ENCODE measurements around the gene RNU5B-1.
"Not testable (repeated sequence)": the region's sequence is repeated elsewhere in the genome, so short reads cannot be mapped to it uniquely, and the experiment has no call there.

The RNU5B-1 gene

DNA sequence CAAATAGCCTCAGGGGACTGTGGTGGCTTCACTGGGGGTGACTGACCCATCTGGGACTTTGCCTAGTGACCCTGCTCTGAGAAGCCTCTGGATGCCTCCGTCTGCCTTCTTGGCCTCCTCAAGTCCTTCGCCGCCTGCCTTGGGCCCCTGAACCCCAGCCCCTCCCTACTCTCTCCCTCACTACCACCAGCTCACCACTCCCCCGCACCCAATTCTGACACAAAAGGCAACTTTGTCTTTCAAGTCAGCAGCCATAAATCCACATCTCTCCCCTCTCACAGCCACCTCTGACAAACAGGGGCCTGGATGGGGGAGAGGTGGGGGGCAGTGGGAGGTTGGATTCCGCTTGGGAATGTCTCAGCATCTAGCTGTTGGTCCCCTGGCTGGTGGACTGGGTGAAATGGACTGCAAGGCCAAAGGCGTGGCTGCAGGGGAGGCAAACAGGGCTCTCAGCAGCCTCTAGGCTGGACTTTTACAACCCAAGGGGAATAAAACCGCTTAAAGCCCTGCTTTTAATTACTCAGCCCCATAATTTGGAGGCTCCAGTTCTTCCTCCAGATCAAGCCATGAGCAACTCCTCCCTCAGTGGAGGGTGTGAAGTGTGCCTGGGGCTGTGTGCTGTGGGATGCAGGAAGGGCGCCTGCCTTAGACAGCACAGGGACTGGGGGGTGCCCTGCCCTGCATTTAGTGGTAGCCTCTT, 39.9 kb downstream of the RNU5B-1 start:
- DNase-seq (ENCODE audit: low spot score) = no peak

DNA sequence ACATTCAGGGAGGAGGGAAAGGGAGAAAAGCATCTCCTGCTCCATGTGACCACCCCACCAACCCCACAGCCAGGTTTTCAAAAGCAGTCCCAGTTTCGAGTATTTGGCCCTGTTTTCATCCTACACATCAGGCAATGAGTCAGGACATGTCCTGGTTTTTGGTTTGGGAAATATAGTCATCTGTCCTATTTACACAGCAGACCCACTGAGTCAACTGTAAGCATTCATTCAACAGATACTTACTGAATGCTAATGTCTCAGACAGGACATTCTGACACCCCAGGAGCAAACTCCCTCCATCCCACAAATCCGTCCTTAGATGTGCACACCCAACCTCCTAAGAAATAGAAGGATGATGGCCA, 40.4 kb downstream of the RNU5B-1 start:
- DNase-seq (ENCODE audit: low spot score) = no peak

DNA sequence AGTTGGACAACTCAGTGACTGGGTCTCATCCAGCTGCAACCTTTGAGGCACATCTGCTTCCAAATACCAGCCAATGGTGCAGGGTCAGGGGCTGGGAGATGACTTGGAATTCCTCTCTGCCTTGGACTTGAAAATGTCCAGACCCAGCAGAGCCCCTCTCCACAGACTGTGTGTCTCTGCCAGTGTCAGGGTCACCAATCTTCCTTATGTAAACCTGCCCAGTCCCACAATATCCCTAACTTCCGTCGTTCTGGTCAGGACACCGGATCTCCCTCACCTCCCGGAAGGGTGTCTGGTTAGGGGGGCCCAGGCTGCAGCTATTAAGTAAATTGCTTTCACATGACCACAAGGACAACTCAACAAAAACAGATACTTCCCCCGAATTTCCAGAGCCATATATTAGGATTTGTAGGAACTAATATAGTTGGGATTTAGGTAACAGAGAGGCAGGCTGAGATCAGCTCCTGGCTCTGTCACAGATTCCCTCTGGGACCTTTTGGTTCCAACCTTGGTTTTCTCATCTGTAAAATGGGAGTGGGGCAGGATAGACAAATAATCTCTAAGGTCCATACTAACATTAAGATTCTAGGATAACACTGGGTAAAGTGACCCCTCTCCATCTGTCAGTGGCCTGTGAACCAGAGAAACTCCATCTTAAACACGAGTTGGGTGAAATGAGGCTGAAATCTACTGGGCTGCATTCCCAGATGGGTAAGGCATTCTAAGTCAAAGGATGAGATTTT, 42.5 kb downstream of the RNU5B-1 start:
- no peak for DNase-seq (ENCODE audit: low spot score)

DNA sequence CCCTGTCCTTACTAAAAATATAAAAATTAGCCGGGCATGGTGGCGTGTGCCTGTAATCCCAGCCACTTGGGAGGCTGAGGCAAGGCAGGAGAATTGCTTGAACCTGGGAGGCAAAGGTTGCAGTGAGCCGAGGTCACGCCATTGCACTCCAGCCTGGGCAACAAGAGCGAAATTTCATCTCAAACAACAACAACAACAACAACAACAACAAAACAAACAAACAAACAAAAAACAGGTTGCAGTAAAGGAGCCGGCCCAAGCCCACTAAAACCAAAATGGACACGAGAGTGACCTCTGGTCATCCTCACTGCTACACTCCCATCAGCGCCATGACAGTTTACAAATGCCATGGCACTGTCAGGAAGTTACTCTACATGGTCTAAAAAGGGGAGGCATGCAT, 43.3 kb downstream of the RNU5B-1 start:
- not testable (repeated sequence) for DNase-seq (ENCODE audit: low spot score)

DNA sequence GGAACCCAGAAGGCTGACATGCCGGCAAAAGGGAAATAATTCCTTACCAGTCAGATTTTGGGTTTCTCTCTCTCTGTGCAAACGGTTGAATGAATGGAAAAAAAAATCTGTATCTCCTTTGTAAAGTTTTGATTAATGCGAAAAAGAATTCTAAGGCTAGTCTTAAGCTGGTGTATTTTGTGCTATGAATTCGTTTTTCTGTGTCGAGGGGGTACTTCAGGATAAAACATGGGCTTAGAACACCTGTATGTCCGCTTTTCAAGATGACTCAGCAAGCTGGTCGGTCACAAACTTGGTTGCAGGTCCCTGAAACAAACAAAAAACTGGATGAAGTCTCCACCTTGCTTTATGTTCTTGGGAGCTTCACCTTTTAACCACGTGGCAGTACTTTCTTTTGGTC, 44.9 kb downstream of the RNU5B-1 start:
- DNase-seq (ENCODE audit: low spot score) = no peak

DNA sequence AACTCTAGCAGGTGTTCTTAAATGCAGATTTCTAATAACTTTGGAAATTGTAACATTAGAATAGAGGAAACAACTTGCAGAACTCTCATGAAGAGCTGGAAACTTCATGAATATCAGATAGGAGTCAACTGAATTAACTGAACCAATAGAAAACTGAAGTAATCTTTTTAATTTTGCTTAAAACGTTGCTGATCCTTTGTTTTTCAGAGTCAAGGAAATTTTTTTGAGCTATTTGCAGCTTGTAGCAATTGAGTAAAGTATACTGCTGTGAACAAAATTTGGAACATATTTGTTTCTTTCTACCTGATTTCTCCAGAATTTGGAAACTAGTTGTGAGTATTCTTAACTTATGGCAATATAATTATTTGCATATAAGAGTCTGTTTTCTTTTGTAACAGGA, 47.5 kb downstream of the RNU5B-1 start:
- DNase-seq (ENCODE audit: low spot score) = not testable (repeated sequence)
